HG02973 (cell line): ENCODE data around the gene LRRC26.

Experiments
- ATAC-seq: cut with Tn5 transposase; IDR thresholded peaks from one replicate; pipeline ENCODE4 v1.9.1; 2021; ENCODE audit warnings: moderate library complexity; ENCODE audit not compliant: unreplicated experiment

Gene LRRC26

GRCh38 chr9:137157618-137158415 is 12.0 kb downstream of the LRRC26 start:
- ATAC-seq, result no peak

- ATAC-seq, result no peak
These were observed 13.1 kb downstream of the LRRC26 start for GRCh38 chr9:137156567-137157375.

- no peak for ATAC-seq
These were observed 16.9 kb downstream of the LRRC26 start for GRCh38 chr9:137152844-137153405.

DNA sequence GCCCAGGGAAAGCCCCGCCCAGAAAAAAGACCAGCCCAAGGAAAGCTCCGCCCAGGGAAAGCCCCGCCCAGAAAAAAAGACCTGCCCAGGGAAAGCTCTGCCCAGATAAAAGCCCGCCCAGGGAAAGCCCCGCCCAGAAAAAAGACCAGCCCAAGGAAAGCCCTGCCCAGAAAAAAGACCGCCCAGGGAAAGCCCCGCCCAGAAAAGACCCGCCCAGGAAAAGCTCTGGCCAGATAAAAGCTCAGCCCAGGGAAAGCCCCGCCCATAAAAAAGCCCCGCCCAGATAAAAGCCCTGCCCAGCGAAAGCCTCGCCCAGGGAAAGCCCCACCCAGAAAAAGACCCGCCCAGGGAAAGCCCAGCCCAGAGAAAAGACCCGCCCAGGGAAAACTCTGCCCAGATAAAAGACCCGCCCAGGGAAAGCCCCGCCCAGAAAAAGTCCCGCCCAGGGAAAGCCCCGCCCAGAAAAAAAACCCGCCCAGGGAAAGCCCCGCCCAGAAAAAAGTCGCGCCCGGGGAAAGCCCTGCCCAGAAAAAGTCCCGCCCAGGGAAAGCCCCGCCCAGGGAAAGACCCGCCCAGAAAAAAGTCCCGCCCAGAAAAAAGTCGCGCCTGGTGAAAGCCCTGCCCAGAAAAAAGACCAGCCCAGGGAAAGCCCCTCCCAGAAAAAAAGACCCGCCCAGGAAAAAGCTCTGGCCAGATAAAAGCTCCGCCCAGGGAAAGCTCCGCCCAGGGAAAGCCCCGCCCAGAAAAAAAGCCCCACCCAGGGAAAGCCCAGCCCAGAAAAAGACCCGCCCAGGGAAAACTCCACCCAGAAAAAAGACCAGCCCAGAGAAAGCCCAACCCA is 19.0 kb downstream of the LRRC26 start:
- peak; percentile 38 for ATAC-seq

DNA sequence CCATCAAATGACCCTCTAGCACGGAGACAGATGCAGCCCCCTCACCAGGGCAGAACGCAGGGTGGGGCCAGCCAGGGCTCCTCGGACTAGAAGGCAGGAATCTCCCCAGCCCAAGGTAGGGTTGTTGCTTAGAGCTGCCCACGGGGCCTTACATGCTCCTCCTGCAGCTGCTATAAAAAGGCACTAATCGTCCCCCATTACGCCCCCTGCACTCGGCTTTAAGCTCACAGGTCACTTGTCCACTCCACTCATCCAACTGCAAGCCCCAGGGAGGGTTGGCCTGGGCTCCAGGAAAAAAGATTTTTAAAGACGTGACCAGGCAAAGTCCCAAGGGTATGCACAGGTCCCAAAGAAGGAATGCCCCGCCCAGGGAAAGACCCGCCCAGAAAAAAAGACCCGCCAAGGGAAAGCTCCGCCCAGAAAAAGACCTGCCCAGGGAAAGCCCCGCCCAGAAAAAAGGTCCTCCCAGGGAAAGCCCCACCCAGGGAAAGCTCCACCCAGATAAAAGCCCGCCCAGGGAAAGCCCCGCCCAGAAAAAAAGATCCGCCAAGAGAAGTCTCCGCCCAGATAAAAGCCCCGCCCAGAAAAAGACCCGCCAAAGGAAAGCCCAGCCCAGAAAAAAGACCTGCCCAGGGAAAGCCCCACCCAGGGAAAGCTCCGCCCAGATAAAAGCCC is 19.8 kb downstream of the LRRC26 start:
- peak; percentile 8 for ATAC-seq

GRCh38 chr9:137149363-137149762 is 20.5 kb downstream of the LRRC26 start:
- no peak for ATAC-seq

- no peak for ATAC-seq
These were observed 21.2 kb downstream of the LRRC26 start for GRCh38 chr9:137148661-137149060.

DNA sequence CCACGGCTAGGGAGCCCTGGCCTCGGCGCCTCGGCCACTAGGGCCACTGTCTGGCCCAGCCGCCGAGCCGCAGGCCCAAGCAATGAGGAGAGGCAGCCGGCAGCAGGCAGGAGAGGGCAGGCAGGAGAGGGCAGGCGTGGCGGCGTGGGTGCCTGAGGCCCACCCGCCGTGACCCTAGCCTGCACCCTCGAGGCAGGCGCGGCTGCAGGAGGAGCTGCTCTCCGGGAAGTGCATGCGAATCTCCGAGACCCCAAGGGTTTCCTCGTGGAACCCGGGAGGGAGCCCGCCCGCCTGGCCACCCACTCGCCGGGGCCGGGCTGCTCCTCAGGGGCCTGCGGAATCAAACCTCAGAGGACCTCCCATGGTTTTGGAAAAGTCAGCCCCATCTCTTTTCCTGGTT is 21.6 kb downstream of the LRRC26 start:
- ATAC-seq, result no peak

DNA sequence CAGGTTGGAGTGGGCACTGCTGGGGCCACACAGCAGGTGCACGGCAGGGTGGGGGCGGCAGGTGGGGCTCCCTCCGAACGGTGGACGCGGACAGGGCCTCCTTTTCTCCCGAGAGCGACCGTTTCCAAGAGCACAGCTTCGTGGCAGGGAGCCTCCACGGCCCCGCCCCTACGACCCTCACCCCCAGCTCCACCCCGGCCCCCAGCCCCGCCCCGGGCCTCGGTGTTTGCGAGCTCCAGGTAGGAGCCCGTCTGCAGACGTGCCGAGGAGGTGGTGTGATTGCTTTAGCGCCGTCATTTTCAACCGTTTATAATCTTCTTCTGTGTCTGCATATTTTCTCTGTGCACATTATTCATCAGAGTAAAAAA is 22.1 kb downstream of the LRRC26 start:
- no peak for ATAC-seq

DNA sequence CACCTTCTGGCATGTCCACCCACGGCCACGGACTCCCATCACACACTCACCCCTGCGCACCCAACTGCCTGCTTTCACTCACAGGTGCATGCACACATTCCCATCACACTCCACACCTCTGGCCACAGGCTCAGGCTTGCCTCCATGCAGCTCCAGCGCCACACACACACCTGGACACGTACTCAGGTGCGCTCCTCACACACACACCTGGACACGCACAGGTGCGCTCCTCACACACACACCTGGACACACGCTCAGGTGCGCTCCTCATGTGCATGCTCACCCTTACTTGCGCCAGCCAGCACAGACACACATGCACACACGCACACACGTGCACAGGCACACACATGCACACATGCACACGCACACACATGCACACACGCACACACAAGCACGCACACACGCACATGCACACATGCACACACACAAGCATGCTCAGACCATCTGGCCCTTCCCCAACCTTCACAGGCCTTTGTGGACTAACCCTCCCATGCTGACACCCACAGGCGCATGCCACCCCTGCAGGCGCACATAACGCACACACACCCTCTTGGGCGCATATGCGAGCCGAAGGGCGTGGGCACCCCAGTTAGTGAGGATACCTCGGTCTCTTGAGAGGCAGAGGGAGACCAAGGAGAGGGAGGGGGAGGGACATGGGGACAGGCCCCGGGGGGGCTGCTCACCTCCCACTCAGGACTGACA is 22.6 kb downstream of the LRRC26 start:
- ATAC-seq, result no peak

DNA sequence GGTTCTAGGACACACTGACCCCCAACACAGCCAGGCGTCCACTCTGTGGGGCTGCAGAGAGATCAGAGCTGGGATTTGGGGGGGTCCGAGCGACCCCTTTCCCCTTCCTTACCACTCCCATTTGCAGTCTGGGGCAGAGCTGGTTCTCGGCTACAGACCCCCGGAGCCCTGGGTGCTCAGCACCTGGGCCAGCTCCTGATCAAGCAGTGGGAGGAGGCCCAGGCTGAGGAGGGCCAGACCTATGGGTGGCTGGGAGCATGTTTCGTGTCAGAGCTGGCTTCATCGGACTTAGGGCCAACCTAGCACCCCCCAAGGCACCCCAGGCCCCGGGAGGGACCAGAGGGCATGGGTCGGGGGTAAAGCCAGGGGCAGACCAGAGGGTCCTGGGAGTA is 23.3 kb downstream of the LRRC26 start:
- no peak for ATAC-seq

GRCh38 chr9:137145731-137146526 is 23.9 kb downstream of the LRRC26 start:
- no peak for ATAC-seq

DNA sequence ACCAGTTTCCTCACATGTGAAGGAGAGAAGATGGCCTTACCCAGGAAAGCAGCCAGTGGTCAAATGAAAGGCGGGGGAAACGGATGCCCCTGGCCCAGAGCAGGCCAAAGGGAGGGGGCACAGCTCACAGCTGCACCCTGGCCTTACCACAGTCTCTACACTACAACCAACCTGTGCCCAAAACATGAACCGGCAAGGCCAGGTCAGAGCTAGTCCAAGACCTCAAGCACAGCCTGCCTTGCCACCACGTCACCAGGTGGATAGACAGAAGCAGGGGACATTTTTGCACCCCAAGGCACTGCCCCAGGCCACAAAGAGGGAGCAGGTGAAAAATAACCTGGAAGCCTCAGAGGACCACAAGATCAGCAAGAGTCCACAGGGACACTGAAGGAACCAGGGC is 26.4 kb downstream of the LRRC26 start:
- ATAC-seq, result no peak

DNA sequence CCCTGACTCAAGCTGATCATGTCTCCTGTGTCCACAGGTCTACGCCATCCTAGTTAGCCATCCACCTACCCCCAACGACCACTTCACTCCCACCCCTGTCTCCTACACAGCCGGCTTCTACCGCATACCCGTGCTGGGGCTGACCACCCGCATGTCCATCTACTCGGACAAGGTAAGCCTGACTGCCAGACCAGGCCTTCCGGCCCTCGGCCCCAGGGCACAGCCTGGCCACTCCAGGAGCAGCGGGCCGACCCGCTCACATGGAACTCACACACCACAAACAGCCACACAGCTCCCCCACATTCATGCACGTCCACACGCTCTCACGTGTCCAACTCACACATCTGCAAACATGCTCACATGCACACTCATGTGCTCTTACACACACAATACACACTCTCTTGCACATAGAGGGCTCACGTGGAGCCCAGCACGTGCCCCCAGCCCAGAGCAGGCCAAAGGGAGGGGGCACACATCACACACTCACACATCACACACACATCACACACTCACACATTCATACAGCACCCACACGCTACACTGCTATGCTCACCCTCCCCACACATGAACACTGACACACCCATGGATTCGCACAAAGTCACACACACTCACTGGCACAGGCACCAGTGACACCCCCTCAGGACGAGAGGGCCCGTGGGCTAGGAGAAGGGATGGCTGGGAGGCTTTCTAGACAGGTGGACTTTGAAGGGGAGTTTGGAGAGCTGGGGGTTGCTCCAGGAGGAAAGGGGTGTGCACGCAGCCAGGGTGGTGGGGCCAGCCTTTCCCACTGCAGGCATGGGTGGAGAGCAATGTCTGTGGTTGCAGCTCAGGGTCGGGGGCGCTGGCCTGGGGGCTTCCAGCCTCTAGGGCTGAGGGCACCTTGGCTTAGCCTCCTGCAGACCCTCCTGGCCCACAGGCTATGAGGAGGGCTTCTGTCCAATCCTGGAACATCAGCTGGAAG is 27.6 kb downstream of the LRRC26 start:
- no peak for ATAC-seq

DNA sequence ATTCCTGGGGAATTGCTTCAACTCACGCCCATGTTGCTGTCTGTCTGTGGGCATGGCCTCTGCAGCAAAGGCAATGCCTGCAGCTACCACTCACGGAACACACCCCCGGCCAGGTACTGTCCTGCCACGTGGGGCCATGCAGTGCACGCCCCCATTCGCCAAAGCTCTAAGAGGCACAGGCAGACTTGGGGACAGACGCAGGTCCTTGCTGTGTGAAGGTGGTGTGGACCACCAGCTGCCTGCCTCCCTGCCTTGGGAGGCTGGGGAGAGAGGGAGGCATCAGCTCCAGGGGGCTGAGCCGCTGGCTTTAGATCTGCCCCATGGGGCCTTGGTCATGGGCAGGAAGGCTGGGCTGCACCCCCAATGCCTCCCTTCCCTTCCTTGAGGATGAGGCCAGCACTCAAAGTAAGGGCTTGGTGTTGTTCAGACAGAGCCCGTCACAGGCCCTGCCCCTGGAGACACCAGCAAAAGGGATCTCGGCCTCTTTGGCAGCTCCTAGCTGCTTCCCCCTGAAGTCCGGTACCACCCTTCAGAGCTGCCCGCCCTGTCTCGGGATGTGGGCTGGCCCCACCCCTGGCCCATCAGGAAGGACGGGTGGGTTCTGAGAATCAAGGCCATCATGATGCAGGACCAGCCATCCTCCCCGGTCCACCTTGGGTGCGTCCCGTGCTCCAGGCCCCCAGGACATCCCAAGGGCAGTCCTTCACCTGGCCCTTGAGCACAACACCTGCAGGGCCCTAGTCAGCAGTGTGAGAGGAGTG is 28.6 kb downstream of the LRRC26 start:
- ATAC-seq, result no peak

GRCh38 chr9:137140151-137141012 is 29.5 kb downstream of the LRRC26 start:
- ATAC-seq, result no peak
